HepG2 (cell line): ENCODE data around the gene SLCO4A1. TPM values are rescaled to one million over a fixed set of nuclear protein-coding genes. Genes with fewer than 3 reads are reported as not detected.
A peak's percentile ranks its signal among the peaks of the same experiment; 100 is the strongest.

ENCODE experiments used
- AHR ChIP-seq: IDR thresholded peaks from 2 replicates; pipeline ENCODE4 v1.6.1; 2018; ENCODE audit warnings: missing genetic modification reagents, missing compliant biosample characterization
- ARID2 ChIP-seq: sonication (generic); formaldehyde crosslinking; IDR thresholded peaks from 2 replicates; pipeline ENCODE4 v1.8.1; 2022; ENCODE audit warnings: mild to moderate bottlenecking, missing genetic modification reagents, borderline replicate concordance
- ASH2L ChIP-seq: fragments of 300-600, 200-600 bp; sonication (generic); IDR thresholded peaks from 2 replicates; pipeline ENCODE4 v1.7.0; 2017; ENCODE audit warnings: low read depth, mild to moderate bottlenecking, moderate library complexity, mixed read lengths, low read length; ENCODE audit not compliant: insufficient read length
- ATAD3A ChIP-seq: sonication (generic); formaldehyde crosslinking; IDR thresholded peaks from 2 replicates; pipeline ENCODE4 v1.4.0; 2020; ENCODE audit warnings: missing genetic modification reagents
- CBX2 ChIP-seq, 2 experiments: fragments of 200-600 bp in 1 of 2; sonication (generic); formaldehyde crosslinking in 1 of 2; IDR thresholded peaks; 2 replicates each; pipeline versions ENCODE4 v1.7.0 to v1.8.1; 2018 to 2022; ENCODE audit warnings: low read depth in 2 of 2, low read length in 1 of 2, mild to moderate bottlenecking in 1 of 2, missing genetic modification reagents in 1 of 2
- CHCHD3 ChIP-seq: sonication (generic); formaldehyde crosslinking; IDR thresholded peaks from 2 replicates; pipeline ENCODE4 v1.8.0; 2022; ENCODE audit warnings: mild to moderate bottlenecking, missing genetic modification reagents, moderate library complexity
- ERF ChIP-seq: IDR thresholded peaks from 2 replicates; pipeline ENCODE4 v1.6.1; 2018; ENCODE audit warnings: missing biosample characterization, missing genetic modification reagents
- FOXA3 ChIP-seq: IDR thresholded peaks from 2 replicates; pipeline ENCODE4 v1.6.1; 2016; ENCODE audit warnings: missing genetic modification reagents, missing compliant biosample characterization
- HHEX ChIP-seq: IDR thresholded peaks from 2 replicates; pipeline ENCODE4 v1.6.1; 2016; ENCODE audit warnings: control low read depth
- KDM3A ChIP-seq: IDR thresholded peaks from 2 replicates; pipeline ENCODE4 v1.6.1; 2018; ENCODE audit warnings: low read depth, missing compliant biosample characterization
- NBN ChIP-seq: fragments of 450-650 bp; conservative IDR thresholded peaks from 2 replicates; pipeline ENCODE4 v1.6.1; 2017
- NFYC ChIP-seq: IDR thresholded peaks from 2 replicates; pipeline ENCODE4 v1.6.1; 2016; ENCODE audit warnings: missing genetic modification reagents, missing compliant biosample characterization
- PAF1 ChIP-seq: IDR thresholded peaks from 2 replicates; pipeline ENCODE4 v1.6.1; 2016; ENCODE audit warnings: missing genetic modification reagents, missing compliant biosample characterization
- PHB2 ChIP-seq: fragments of 450-650 bp; IDR thresholded peaks from 2 replicates; pipeline ENCODE4 v1.6.1; 2018; ENCODE audit not compliant: partially characterized antibody
- SIX1 ChIP-seq: sonication (generic); formaldehyde crosslinking; IDR thresholded peaks from 2 replicates; pipeline ENCODE4 v1.4.0; 2020; ENCODE audit warnings: missing genetic modification reagents, borderline replicate concordance
- ZC3H4 ChIP-seq: sonication (generic); formaldehyde crosslinking; IDR thresholded peaks from 2 replicates; pipeline ENCODE4 v1.4.0; 2020; ENCODE audit warnings: missing genetic modification reagents, borderline replicate concordance
- ZNF703 ChIP-seq: sonication (generic); formaldehyde crosslinking; IDR thresholded peaks from 2 replicates; pipeline ENCODE4 v1.5.1; 2020; ENCODE audit warnings: missing genetic modification reagents, mild to moderate bottlenecking, moderate library complexity, borderline replicate concordance
- ZNF780A ChIP-seq: sonication (generic); formaldehyde crosslinking; IDR thresholded peaks from 2 replicates; pipeline ENCODE4 v1.8.0; 2022; ENCODE audit warnings: mild to moderate bottlenecking, missing genetic modification reagents, moderate library complexity
- polyA plus RNA-seq, 8 experiments: library from polyadenylated mRNA; depleted of rRNA in 3 of 8; stranded (reverse) in 7 of 8; unstranded in 1 of 8; fragments of >200 nt; fragmentation: Illumina TruSeq in 4 of 8; extraction: Trizol in 4 of 8; gene quantifications; 2 replicates each; pipeline versions ENCODE4 v1.2.1 to v1.2.3, GENCODE V29; 2011 to 2016; ENCODE audit warnings: low read depth in 4 of 8, missing spikeins in 1 of 8, mixed read lengths in 1 of 8; ENCODE audit not compliant: insufficient read depth in 1 of 8
- total RNA-seq, 5 experiments: library from RNA; depleted of rRNA; stranded (reverse); fragments of >200 nt; fragmentation: Illumina TruSeq; extraction: Trizol; gene quantifications; 2 replicates each; pipeline ENCODE4 v1.2.3, GENCODE V29; 2016; ENCODE audit warnings: low read depth in 1 of 5
- TF ChIP-seq, protein P1 (sequence below): sonication (generic); formaldehyde crosslinking; IDR thresholded peaks from 2 replicates; pipeline ENCODE4 v1.5.0; 2020; ENCODE audit warnings: missing genetic modification reagents
- TF ChIP-seq, protein P2 (sequence below), 2 experiments: fragments of 450-650 bp in 1 of 2; sonication (generic) in 1 of 2; formaldehyde crosslinking in 1 of 2; IDR thresholded peaks; 2 replicates each; pipeline versions ENCODE4 v1.6.1 to v1.8.0; 2016 to 2022; ENCODE audit warnings: antibody characterized with exemption in 1 of 2, mild to moderate bottlenecking in 1 of 2, missing genetic modification reagents in 1 of 2
- TF ChIP-seq, protein P3 (sequence below): IDR thresholded peaks from 2 replicates; pipeline ENCODE4 v1.6.1; 2018; ENCODE audit warnings: missing genetic modification reagents, mild to moderate bottlenecking, missing compliant biosample characterization

SLCO4A1 gene
- total and polyA plus RNA-seq, 2 of the 13 experiments (the other 11 are each of a cell fraction or from before 2014, with no cell fraction given): 55.5 to 112 TPM

DNA sequence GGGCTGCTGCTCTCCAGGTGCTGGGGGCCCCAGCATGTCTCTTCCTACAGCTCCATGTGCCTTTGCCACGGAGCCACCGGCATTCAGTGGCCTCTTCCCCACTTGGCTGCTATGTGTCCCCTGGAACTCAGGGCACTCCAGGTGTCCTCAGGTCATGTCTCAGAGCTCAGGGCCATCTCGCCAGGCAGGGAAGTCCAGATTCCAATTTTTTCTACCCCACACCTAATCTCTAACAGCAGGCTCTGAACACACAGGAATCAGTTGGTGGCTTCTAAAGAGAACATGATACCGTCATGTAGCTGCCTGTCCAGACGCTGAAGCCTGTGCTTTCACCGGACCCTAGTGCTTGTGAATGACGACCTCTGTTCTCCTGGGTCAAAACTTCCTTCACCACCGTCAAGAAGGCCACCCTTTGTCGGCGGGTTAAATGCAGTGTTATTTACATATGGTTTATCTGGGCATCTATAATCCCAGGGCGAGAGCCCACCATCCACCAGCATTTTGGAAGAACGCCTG is 4.2 kb upstream of the SLCO4A1 start (continued):
- no peak for TF ChIP-seq PAF1 (CRISPR knock-in tag)
- TF ChIP-seq, protein P1, sequence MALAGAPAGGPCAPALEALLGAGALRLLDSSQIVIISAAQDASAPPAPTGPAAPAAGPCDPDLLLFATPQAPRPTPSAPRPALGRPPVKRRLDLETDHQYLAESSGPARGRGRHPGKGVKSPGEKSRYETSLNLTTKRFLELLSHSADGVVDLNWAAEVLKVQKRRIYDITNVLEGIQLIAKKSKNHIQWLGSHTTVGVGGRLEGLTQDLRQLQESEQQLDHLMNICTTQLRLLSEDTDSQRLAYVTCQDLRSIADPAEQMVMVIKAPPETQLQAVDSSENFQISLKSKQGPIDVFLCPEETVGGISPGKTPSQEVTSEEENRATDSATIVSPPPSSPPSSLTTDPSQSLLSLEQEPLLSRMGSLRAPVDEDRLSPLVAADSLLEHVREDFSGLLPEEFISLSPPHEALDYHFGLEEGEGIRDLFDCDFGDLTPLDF (CRISPR knock-in tag): no peak
- no peak for TF ChIP-seq ERF
- no peak for TF ChIP-seq AHR
- no peak for TF ChIP-seq ZNF703 (CRISPR knock-in tag)
- no peak for TF ChIP-seq ZNF780A (CRISPR knock-in tag)
- TF ChIP-seq, protein P2, sequence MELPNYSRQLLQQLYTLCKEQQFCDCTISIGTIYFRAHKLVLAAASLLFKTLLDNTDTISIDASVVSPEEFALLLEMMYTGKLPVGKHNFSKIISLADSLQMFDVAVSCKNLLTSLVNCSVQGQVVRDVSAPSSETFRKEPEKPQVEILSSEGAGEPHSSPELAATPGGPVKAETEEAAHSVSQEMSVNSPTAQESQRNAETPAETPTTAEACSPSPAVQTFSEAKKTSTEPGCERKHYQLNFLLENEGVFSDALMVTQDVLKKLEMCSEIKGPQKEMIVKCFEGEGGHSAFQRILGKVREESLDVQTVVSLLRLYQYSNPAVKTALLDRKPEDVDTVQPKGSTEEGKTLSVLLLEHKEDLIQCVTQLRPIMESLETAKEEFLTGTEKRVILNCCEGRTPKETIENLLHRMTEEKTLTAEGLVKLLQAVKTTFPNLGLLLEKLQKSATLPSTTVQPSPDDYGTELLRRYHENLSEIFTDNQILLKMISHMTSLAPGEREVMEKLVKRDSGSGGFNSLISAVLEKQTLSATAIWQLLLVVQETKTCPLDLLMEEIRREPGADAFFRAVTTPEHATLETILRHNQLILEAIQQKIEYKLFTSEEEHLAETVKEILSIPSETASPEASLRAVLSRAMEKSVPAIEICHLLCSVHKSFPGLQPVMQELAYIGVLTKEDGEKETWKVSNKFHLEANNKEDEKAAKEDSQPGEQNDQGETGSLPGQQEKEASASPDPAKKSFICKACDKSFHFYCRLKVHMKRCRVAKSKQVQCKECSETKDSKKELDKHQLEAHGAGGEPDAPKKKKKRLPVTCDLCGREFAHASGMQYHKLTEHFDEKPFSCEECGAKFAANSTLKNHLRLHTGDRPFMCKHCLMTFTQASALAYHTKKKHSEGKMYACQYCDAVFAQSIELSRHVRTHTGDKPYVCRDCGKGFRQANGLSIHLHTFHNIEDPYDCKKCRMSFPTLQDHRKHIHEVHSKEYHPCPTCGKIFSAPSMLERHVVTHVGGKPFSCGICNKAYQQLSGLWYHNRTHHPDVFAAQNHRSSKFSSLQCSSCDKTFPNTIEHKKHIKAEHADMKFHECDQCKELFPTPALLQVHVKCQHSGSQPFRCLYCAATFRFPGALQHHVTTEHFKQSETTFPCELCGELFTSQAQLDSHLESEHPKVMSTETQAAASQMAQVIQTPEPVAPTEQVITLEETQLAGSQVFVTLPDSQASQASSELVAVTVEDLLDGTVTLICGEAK (IDR thresholded peaks at IDR 0.05): no peak
- TF ChIP-seq, protein P2 (CRISPR knock-in tag; IDR thresholded peaks at IDR 0.05): no peak
- TF ChIP-seq KDM3A (CRISPR knock-in tag): no peak
- TF ChIP-seq NFYC: no peak
- TF ChIP-seq ATAD3A (CRISPR knock-in tag): no peak
- TF ChIP-seq ARID2 (CRISPR knock-in tag): no peak
- TF ChIP-seq HHEX (CRISPR knock-in tag): no peak
- TF ChIP-seq FOXA3 (CRISPR knock-in tag): no peak
- TF ChIP-seq CHCHD3: no peak
- TF ChIP-seq PHB2: no peak
- TF ChIP-seq ZC3H4 (CRISPR knock-in tag): no peak
- no peak for TF ChIP-seq CBX2 (IDR thresholded peaks at IDR 0.05; ENCODE audit: low read depth, low read length)
- 0 out of 2 replicates have a peak, but pooled peaks have one; percentile 58 for TF ChIP-seq CBX2 (CRISPR knock-in tag; IDR thresholded peaks at IDR 0.05; ENCODE audit: low read depth)
- no peak for TF ChIP-seq SIX1 (CRISPR knock-in tag)
- no peak for TF ChIP-seq ASH2L
- no peak for TF ChIP-seq NBN
- TF ChIP-seq, protein P3, sequence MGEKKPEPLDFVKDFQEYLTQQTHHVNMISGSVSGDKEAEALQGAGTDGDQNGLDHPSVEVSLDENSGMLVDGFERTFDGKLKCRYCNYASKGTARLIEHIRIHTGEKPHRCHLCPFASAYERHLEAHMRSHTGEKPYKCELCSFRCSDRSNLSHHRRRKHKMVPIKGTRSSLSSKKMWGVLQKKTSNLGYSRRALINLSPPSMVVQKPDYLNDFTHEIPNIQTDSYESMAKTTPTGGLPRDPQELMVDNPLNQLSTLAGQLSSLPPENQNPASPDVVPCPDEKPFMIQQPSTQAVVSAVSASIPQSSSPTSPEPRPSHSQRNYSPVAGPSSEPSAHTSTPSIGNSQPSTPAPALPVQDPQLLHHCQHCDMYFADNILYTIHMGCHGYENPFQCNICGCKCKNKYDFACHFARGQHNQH (CRISPR knock-in tag): no peak
